CD4-positive, alpha-beta T cell treated with Interleukin-1 beta for 1 hour (primary cell): Measurements from ENCODE around the gene HNRNPA3.
"Not testable (repeated sequence)": the region's sequence is repeated elsewhere in the genome, so short reads cannot be mapped to it uniquely, and the experiment has no call there.

ENCODE experiments used
- DNase-seq, 2 donors: peaks; one replicate each; pipeline ENCODE4 v3.0.0-alpha.2; 2020 to 2022

The HNRNPA3 gene

DNA sequence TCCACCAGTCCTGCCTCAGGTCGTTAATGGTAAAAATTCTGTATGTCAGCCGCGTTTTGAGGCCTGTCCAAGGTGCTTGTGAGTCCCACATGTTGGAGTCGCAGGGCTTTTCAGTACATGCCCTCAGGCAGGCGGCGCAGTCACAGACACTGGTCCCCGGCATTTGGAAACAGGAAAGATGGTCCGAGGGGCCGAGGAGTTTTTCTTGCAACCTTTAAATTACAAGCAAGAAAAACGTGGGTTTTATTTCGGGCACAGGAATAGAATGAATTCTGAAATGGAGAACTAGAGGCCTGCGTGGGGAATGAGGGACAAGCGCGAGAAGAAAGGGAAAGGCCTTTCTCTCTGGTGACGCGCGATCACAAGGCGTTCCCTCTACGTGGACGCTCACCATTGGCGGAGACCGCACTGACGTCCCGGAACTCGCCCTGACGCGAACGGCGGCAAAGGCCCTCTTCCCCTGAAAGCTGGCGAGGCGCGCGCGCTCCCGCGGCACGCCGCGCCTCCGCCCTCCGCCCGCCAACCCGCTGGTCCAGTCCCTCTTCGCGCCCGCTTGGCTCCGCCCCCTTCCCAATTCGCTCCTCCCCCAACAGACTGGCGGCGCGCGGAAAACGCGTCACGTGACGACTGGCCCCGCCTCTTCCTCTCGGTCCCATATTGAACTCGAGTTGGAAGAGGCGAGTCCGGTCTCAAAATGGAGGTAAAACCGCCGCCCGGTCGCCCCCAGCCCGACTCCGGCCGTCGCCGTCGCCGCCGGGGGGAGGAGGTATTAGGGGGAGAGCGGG lies at the start of gene HNRNPA3:
HNRNPA3 (plus strand) TSS at position 689 of the 785 bp plus-strand sequence; CDS start at position 695, 6 bp downstream.
- DNase-seq = peak; percentile 100

DNA sequence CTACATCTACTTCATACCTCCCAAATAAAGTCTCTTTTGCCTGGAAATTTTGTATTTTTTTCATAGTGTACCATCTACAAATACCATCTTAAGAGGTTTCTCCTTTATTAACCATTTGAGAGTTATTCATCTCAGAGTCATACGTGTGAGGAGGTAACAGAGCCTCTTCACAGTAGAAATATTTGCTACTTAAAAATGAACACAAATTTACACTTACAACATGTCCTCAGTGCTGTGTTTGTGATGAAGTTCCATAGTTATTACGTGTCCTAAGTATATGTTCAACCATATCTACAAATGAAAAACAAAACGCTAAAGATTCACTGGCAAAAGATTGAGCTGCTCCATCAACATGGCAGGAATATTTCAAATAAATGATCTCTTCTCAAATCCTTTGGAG lies 48.5 kb upstream of the HNRNPA3 start:
- no peak for DNase-seq

DNA sequence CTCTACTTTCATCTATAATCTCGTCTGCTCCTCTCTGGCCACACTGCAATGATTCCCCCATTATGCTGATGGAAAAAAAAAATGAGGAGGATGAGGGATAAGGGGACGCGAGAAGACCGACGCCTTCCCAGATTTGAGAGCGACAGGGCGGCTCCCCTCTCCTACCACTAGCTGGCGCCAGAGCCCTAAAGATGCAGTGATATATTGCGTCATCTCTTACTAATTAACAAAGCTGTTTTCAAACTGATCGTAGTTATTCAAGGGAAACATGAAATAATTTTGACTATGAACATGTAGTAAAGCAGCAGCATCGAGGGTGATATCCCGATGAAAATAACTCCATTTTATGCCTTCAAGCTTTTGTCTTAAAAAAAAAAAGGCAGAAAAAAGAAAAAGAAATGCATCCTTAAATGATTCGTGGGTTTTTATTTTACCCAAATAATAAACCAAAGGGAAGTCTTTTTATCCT lies 48.0 kb upstream of the HNRNPA3 start:
- peak; percentile 76 to 81 for DNase-seq

DNA sequence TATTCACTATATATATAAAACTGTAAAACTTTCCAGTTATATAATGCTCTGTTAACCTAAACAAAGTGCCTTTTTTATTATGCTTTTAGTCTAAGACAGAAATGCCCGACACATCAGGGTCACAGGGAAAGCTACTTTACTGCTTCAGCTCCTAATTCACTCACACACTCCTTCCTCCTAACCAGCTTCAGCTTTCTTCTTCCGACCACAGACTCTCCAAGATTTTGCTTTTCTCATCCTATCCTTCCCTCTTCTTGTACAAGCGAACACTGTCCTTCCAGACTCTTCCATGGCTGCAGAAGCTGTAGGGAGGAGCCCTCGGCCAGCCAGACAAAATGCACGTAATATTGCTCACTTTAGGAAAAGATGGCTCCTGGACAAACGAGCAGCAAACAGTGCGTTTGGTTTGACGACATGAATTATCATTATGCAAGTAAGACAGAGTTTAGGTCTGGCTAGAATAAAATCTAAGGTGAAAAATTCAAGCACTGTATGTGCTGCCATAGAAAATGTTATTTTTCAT lies 47.5 kb upstream of the HNRNPA3 start:
- no peak for DNase-seq

DNA sequence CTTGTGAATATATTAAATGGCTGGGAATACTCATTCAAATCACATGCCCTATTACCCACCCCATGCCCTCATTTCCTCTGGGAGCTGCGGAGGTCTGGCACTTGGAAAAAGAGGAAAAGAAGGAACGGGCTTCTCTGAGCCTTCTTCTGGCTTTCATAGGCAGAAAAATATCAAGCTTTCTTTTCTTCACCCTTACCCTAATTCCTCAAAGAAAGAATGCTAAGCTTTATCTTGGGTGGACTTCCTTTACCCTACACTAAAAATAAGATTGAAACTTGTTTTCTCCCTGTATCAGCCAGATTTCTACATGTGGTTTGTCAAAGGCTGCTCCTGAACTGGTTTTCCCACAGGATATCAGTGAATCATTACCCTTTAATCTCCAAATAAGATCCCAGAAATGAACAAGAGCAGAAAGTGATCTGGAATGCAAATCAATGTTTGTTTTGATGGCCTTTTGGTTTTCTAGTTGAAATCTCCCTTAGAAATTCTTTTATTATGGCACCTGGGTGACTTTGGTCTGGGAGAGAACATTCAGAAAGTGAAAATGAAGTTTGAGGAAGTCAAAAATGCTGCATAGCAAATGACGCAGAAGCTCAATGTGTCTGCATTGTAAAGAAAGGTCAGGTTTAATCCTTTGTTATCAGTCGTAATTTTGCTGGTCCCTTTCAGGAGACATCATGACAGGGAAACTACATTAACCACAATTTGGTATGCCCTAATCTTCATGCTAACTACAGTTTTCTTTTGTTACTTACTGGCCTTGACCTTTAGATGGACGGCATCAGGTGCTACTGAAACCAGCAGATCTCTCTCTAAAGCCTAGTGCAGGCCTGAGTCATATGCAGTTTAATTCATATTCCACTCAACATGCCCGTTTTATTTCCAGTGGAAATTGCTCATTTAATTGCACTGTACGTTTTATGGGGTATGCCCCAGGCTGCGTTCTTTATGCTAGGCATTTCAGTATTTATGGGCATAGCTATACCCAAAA lies 46.6 kb upstream of the HNRNPA3 start:
- DNase-seq = peak in 1 of 2 donors; percentile 25

DNA sequence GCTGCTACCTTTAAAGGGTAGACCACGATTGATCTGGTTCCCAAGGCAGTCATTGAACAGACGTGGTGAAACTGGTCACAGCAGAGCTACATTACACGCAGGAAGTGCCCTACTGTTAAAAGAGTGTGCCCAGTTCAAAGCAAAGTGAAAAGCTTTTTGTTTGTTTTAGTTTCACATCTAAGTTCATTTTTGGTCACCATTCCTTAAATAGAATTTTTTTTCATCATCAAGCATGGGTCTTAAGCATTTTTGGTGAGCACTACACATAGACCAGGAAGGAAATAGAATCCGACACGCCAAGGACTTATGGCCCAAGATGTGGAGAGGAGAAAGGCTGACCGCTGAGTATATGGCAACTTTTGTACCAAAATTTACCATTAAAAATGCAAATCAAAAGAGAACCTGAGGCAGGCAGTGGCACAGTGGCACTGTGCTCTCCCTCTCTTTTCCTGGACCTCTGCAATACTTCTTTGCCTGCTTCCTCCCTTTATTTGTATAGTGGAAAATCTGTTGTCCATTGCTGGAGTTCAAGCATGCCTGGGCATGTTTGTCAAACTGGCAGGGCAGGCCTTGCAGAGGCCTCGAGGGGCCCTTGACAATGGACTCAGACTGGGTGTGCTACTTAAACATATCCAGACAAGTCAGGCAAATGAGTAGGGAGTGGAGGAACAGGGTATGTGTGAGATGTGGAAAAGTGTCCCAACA lies 42.6 kb upstream of the HNRNPA3 start:
- no peak for DNase-seq

DNA sequence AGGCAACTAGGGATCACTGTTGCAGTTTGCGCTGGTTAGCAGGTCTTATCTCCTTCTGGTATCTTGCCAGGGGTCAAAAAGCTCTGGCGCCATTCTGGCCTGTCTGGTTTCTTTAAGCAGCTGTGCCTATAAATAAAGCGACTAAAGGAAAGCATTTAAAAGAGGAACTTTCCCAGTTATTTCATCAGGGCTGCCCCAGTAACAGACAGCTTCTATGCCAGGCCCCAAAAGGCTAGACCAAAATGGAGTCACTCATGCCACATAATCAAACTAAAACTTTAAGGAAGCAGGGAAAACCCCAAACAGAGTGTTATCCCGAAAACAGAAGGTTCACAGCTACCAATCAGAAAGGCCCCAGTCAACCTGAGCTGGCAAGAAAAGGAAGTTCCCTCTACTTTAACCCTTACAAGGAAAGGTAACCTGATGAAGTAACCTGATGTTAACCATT lies 41.2 kb upstream of the HNRNPA3 start:
- peak in 1 of 2 donors; percentile 28 for DNase-seq

DNA sequence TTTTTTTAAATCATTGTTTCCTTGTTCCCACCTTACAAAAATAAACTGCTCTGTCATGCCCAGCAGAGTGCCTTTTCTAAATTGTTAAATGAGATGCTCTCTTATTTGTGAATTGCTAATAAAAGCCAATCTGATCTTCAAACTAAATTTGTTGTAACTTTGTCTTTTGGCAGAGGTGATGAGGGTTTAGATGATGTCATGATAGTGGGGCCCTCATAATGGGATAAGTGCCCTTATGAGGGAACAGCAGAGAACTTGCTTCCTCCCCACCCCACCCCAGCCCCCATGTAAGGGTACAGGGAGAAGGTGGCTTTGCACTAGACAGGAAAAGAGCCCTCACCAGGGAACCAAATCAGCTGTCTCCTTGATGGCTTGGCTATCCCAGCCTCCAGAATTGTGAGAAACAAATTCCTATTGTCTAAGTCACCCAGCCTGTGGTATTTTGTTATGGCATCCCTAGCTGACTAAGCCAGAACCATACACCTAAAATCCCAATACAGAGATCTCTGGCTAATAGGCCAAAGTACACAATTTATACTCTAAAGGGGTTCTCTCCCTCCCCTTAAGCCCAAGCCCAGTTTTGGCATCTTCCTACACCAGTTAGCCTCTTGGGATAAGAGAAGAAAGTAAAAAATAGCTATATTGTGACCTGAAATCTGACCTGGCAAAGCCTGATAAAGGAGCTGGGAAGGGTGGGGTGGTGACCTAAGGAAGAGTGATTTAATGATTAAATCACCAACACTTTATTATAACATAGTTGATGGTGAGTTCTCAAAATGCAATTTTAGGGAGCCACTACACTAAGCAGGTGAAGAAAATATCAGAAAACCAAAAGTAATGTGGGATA lies 40.3 kb upstream of the HNRNPA3 start:
- DNase-seq = no peak

DNA sequence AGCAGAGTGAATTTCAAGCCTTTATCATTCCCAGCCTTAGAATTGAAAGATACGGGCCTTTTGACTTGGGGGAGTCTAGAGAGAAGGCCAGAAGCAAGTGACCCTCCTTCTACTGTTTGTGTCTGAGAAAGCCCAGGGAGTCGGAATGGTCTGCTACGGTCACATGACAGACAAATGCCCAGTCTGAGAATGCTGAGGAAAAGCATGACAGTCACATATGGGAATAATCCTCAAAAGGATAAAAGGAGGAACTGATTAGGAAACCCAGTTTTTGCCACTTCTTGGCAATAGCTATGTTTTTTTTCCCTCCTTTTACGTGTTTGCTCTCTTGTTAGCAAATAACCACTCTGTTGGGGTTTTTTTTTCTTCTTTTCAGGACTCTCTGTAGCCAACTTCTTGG lies 38.1 kb upstream of the HNRNPA3 start:
- DNase-seq = no peak

DNA sequence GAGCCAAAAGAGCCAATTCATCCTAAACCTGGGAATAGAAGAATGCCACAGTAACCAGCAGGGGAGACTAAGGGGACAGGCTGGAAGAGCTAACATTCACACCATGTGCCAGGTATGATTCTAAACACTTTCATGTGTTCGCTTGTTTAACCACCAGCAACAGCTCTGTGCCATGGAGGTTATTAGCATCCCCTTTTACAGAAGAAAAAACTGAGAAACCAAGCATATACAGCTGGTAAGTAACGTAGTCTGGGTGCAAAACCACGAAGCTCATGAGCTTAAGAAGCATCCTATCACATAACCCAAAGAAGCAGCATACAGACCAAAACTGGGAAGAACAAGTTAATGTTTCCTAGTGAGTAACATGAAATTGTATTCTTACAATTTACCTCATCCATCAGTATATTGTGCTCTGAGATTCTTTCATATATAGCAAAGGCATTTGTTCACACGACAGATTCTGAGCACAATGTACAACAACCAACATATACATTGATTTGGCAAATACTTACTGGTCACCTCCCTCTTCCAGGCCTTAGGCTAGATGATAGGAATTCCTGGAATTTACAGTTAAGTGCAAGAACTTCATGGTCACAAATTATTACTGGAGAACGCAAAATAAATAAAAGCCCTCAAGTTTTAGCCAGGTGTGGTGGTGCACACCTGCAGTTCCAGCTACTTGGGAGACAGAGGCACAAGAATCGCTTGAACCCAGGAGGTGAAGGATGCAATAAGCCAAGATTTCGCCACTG lies 36.5 kb upstream of the HNRNPA3 start:
- no peak for DNase-seq

DNA sequence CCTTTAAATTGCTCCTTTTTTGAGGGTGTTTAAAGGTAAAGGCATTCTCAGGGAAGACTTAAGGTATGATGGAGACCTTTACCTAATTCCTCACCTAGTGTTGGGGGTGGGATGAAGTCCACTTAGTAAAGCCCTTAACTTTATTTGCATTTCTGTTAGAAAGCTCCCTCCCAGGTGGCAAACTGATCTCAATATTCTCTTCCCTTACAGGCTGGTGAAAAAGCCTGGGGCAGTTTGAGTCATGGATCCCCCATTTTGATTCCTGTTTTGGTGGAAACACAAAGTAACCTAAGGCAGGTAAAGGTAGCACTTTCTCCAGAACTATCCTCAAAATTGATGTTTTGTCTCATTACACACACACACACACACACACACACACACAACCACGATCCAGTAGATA lies 33.8 kb upstream of the HNRNPA3 start:
- no peak for DNase-seq

DNA sequence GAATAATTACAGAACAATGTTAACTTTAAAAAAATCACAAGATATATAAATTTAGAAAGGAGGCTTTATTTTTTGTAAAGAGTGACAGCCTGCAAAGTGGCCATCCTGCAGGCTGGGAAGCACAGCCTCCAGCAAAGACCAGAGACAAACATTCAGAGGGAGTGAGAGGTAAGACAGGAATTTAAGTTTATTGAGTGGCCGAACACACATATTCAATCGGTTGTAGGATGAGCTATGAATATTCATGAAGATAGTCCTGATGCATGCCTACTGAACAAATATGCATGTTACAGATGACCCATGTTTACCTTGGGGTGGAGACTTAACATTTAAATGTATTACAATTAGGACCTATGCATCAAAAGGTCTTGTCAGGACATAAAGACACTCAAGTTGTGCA lies 33.4 kb upstream of the HNRNPA3 start:
- no peak for DNase-seq

DNA sequence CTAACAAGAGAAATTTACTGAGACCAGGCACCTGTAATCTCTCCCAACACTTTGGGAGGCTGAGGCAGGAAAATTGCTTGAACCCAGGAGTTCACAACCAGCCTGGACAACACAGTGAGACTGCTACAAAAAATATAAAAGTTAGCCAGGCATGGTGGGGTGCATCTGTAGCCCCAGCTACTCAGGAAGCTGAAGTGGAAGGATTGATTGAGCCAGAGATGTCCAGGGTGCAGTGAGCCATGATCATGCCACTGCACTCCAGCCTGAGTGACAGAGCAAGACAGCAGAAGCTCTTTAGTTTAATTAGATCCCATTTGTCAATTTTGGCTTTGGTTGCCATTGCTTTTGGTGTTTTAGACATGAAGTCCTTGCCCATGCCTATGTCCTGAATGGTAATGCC lies 32.9 kb upstream of the HNRNPA3 start:
- not testable (repeated sequence) for DNase-seq

DNA sequence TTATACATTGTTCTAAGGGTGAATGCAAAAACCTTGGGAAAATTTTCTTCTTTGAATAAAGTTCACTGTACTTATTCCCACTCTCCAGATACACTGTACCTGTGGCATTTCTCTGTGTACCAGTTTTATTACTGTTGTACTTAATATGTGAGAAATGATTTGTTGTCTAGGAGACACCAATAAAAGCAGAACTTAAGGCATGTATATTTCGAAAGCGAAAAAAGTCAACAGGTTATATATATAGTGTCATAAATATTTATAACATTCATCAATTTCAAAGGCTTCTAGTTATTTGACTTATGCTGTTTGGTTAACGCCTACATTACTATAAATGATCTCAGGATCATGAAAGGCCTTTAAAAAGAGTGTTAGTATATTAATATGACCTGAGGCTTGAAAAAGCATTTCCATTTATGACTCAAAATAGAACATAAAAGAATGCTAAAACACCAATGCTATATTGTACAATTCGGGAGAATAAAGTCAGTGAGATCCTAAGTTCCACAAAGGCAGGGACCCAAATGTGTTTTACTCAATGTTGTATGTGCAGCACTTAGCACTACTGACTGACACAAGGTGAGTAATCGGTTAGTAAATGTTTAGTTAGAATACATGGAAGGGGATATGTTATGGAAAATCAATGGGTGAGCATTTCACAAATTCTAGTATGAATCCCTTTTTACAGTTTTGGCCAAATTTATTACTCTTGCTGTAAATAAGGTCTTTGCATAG lies 32.2 kb upstream of the HNRNPA3 start:
- no peak for DNase-seq

DNA sequence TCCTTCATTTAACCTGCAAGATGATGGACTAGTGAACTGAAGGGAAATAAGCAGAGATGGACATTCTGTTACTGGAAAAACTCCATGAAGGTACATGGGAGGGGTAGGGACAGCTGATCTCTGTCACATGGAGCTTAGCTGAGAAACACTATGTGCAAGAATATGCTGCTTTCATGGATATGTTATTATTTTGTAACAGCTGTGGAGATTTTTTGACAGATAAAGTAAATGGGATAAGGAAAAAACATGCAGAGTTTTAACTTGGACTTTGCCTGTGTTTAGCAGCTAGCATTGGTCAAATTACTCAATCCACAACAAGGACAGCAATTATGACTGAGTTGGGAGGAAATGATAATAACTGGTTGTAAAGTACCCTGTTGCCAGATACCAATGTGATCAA lies 28.7 kb upstream of the HNRNPA3 start:
- DNase-seq = no peak

DNA sequence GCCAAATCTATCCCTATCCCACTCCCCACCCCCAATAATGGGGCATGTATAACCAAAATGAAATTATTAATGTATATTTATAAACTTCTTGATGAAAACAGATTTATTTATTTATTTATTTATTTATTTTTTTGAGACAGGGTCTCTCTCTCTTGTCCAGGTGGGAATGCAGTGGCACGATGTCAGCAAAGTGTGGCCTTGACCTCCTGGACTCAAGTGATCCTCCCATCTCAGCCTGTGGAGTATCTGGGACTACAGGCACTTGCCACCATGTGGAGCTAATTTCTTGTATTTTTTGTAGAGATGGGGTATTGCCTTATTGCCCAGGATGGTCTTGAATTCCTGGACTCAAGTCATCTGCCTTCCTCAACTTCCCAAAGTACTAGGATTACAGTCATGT lies 28.0 kb upstream of the HNRNPA3 start:
- DNase-seq = no peak

DNA sequence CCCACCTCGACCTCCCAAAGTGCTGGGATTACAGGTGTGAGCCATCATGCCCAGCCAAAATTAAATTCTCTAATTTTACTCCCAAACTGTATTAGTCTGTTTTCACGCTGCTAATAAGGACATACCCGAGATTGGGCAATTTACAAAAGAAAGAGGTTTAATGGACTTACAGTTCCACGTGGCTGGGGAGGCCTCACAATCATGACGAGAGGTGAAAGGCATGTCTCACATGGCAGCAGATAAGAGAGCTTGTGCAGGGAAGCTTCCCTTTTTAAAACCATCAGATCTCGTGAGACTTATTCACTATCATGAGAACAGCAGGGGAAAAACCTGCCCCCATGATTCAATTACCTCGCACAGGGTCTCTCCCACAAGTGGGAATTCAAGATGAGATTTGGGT lies 26.6 kb upstream of the HNRNPA3 start:
- not testable (repeated sequence) for DNase-seq

DNA sequence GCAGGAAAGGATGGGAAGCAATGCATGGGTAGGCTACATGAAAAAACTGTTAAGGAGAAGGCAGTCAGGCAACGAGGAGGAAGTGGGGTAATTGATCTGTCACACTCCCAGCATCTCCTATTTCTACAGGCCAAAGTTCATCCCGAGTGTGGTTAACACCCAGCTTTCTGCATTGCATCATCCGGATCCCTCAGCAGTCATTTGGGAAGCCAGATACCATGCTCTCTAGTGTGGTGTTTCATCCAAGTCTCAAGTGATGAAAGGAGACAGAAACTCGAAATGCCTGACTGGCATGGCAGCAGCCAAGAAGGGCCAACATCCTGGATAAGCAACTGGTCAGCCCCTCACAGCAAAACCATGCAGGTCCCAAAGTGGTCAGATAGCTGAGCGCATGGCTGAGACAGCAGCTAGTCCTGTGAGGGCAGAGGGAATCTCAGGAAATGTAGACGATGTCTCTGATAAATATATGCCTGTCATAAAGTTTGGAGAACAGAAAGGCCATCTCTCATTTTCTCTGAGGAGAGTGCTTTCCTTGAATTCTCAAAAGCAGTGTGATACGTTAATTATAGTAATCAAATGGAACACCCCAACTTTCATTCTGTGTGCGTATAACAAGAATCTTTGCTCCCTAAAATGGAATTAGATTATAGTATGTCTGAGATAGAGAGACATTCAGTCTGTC lies 24.8 kb upstream of the HNRNPA3 start:
- DNase-seq = no peak
